Measurements from ENCODE around the gene MRPL58.
"Not testable (repeated sequence)": the region's sequence is repeated elsewhere in the genome, so short reads cannot be mapped to it uniquely, and the experiment has no call there.

Gene MRPL58

DNA sequence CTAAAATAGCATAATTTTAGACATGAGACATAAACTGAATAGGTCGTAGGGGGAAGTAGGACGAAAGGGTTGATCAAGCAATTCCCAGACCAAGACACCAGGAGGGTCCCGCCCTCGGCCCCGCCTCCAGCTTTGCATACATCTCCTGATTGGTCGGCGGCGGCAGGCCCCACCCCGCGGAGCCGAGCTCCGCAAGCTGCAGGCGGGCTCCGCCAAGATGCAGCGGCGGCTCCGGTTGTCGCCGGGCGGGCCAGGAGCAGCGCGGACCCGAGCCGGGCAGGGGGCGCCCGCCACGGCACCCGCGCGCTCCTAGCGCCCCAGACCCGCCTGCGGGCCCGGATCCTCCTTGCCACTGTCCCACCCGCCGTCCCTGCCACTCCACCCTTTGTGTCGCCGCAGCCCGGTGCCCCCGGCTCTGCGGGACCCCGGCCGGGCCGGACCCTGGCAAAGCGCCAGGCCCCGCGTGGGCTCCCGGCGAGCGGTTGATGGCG is 25.0 kb upstream of the MRPL58 start, which contains the start of gene CDR2L:
CDR2L (plus strand) TSS at position 215 of the 491 bp plus-strand sequence. CDS start 412 bp downstream, outside the sequence.
- peak; percentile 79 for DNase-seq (ENCODE audit: low read depth, low spot score)

DNA sequence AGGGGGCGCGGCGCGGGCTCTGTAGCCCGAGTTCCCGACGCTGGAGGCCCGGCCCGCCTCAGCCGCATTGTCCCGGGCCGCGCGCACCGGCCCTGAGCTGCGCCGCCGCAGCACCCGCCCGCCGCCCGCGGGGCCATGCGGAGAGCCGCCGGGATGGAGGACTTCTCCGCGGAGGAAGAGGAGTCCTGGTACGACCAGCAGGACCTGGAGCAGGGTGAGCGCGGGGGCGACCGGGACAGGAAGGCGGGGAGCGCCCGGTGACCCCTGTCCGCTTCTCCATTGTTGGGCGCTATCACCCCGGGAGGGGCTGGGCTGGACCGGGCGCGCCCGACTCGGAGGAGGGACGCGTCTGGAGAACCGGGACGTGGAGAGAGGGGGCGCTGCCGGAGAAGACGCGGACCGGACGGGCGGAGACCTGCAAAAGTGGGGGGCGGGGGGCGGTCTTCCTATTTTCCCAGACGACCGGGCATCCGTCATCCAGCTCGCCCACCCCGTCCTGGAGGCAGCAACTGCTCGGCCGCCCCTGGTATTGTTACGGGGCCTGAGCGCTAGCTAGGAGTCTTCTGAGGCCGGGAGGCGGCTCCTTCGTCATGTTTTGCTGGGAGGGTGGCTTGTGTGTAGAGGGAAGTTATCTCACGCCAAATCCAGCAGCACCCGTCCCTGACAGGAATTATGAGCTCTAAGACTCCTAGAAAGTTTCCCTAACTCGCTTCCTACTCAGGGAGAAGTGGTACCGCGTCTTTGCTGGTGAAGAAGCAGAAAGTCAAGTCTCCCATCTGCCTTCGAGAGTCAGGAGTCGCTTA is 24.4 kb upstream of the MRPL58 start:
- DNase-seq (ENCODE audit: low read depth, low spot score): peak; percentile 31

DNA sequence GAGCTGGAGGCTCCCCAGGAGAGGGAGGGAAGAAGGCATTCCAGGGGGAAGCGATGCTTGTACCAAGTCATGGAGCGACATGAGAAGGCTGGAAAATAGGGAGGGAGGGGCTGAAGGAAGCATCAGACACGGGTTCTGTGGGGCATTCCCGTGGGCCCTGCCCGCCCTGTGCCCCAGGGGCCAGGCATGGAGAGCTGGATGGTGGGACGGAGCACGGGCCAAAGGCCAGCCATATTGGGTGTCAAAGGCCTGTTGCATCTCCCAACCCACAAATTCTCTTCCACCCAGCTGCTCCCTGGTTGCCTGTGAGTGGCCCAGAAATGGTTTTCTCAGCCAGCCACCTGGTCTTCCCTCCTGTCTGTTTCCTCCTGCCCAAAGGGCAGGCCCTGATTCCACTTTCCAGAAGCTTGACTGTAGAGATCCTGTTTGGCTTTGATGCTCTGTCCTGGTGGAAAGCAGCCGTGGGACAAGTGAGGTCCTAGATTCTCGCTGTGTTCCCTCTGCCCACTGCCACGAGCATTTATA is 21.8 kb upstream of the MRPL58 start:
- no peak for DNase-seq (ENCODE audit: low read depth, low spot score)

DNA sequence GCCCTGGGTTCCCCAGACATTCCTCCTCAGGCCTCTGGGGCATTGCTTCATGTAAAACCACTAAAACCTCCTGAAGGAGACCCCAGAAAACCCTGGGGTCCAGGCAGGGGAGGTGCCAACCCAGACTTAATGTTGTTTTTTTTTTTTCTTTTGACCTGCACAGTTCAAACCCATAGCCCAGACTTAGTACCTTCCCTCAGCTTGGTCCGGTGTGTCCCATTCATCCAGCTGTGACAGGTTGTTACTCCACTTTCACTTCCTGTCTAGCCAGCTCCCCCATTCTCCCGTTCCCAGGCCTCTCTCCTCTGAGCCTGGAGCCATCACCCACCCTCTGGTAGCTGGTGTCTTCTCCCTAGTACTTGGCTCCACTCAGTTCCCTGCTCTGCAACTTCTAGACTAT is 20.2 kb upstream of the MRPL58 start:
- DNase-seq (ENCODE audit: low read depth, low spot score): no peak

DNA sequence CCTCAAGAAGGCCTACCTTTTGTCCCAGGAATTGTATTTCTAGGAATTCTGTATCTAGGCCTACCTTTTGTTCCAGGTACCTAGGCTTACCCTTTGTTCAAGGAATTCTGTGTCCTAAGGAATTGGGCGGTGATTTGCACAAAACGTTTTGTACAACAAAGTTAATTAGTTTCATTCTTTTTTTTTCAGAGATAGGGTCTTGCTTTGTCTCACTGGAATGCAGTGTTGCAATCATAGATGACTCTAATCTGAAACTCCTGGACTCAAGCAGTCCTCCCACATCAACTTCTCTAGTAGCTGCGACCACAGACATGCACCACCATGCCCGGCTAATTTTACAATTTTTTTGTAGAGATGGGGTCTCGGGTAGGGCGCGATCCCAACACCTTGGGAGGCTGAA is 18.0 kb upstream of the MRPL58 start:
- DNase-seq (ENCODE audit: low read depth, low spot score): no peak

DNA sequence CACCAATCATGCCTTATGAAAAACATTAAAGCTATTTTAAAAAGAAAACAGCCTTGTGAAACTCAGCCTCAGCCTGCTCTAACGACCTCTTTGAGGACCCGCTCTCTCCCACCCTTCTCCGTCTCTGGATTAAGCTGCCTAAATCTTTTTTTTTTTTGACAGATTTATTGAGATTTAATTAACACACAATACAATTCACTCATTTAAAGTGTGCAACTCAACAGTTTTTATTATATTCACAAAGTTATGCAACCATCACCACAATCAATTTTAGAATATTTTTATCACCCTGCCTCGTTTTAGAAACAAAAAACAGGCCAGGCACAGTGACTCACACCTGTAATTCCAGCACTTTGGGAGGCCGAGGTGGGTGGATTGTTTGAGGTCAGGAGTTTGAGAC is 16.6 kb upstream of the MRPL58 start:
- no peak for DNase-seq (ENCODE audit: low read depth, low spot score)

DNA sequence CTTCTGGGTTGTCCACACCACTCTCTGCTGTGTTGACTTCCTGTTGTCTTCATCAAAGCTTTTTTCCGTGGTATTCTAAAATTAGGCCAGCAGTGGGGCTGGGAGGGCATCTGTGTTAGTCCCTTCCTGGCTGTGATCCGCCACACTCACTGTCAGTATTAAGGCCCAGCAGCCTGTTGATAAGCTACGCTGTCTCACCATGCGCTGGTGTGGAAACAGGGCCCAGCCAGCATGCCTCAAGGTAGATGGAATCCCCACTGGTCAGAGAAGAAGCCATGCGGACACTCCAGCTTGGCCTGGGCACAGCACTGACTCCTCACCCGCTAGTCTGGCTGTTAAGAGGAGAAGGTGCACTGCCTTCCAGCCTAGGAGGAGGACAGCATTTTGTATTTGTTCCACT is 13.7 kb upstream of the MRPL58 start:
- no peak for DNase-seq (ENCODE audit: low read depth, low spot score)

DNA sequence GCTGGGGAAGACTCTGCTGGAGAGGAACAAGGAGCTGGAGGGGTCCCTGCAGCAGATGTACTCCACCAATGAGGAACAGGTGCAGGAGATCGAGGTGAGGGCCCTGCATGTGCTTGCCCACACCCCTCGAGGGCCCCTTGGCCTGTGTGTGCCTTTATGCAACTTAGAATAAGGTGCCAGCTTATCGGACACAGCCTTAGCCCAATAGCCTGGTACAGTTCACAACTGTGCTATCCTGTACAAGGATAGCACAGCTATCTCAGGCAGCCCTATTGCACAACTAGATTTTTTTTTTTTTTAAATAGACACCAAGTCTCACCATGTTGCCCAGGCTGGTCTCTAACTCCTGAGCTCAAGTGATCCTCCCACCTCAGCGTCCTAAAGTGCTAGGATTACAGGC is 12.9 kb upstream of the MRPL58 start:
- DNase-seq (ENCODE audit: low read depth, low spot score): no peak

DNA sequence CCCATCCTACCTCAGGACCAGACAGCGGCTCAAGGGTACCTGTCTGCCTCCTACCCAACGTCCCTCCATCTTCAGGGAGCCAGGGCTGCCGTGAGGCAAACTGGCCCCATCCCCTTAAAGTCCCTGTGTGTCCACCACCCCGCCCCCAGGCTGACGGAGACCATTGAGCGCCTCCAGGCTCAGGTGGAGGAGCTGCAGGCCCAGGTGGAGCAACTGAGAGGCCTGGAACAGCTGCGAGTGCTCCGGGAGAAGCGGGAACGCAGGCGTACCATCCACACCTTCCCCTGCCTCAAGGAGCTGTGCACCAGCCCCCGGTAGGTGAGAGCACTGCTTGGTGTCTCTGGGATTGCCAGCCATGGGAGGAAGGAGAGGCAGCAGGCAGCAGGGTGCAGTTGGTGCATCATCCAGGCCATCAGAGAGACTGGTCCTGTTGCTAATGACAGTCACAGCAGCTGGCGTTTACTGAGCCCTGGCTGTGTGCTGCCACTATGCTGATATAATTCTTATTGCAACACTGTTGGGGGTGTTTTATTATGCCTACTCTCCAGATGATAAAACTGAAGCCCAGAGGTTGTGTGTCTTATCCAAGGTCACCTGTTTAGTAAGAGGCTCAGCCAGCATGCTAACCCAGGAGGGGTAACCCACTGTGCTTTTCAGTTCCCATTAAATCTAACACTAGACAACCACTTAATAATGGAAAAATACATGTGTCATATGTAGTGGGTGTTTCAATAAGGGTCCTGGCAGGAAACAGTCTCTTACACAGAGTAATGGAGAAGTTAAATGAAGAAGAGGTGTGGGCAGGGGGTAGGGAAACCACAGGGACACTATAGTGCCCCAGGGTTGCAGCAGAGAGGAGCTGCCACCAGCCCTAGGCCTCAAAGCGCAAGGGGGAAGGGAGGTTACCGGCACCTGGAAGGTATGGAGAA is 10.3 kb upstream of the MRPL58 start:
- no peak for DNase-seq (ENCODE audit: low read depth, low spot score)

DNA sequence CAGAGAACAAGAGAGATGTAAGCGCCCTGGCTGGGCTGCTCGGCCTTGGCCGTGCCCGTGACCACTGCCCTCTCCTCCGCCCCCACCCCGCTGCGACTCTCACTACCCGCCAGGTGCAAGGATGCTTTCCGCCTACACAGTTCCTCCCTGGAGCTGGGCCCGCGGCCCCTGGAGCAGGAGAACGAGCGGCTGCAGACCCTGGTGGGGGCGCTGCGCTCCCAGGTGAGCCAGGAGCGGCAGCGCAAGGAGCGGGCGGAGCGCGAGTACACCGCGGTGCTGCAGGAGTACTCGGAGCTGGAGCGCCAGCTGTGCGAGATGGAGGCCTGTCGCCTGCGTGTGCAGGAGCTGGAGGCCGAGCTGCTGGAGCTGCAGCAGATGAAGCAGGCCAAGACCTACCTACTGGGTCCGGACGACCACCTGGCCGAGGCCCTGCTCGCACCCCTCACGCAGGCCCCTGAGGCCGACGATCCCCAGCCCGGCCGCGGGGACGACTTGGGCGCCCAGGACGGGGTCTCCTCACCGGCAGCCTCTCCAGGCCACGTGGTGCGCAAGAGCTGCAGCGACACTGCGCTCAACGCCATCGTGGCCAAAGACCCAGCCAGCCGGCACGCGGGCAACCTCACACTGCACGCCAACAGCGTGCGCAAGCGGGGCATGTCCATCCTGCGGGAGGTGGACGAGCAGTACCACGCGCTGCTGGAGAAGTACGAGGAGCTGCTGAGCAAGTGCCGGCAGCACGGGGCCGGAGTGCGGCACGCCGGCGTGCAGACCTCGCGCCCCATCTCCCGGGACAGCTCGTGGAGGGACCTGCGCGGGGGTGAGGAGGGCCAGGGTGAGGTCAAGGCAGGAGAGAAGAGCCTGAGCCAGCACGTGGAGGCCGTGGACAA is 9.2 kb upstream of the MRPL58 start:
- DNase-seq (ENCODE audit: low read depth, low spot score): no peak

DNA sequence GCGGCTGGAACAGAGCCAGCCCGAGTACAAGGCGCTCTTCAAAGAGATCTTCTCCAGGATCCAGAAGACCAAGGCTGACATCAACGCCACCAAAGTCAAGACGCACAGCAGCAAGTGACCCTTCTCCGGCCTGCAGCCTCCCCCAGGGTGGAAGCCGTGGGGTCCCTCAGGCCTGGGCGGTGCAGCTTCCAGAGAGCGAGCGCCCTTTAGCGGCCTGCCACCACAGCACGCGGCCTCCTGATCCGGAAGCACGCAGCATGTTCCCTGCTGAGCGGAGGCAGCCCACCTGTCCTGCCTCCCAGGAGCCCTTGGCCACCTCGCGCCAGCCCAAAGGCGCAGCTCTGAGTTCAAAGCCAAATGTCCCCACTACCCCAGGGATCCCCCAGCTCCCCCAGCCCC is 8.5 kb upstream of the MRPL58 start:
- DNase-seq (ENCODE audit: low read depth, low spot score): no peak

DNA sequence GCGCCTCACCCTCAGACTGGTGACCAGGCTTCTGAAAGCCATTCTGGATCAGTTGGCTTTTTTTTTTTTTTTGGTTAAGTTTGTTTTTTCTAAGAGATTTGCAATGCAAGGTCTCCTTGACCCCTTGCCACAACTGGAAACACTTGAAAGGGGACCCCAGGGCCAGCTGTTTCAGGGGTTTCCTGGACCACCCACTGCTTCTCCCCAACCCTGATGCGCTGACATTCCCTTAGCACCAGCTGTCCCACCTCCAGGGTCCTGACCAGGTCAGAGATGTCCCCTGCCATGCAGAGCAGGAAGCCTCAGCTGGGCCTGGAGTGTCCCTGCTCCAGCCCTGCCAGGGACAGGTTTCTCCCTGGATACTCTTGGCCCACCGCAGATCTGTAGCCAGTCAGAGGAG is 8.1 kb upstream of the MRPL58 start:
- DNase-seq (ENCODE audit: low read depth, low spot score): no peak

DNA sequence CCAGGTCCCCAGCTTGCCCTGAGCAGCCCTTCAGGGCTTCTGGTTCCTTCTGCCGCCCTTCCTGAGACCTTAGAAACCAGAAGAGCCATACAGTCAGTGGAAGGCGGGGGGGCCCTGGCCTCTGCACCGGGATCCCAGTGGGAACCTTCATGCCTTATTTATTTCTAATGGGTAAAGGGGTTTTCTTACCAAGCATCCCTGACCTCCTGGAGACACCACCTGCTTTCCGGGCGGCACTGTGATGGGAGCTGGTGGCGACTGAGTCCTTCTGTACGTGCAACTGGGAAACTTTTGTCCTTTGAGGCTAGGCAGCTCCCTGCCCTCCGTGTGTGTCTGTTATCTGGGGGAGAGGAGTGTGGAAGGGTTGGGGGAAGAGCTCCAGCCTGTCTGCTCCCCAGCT is 7.2 kb upstream of the MRPL58 start:
- no peak for DNase-seq (ENCODE audit: low read depth, low spot score)

DNA sequence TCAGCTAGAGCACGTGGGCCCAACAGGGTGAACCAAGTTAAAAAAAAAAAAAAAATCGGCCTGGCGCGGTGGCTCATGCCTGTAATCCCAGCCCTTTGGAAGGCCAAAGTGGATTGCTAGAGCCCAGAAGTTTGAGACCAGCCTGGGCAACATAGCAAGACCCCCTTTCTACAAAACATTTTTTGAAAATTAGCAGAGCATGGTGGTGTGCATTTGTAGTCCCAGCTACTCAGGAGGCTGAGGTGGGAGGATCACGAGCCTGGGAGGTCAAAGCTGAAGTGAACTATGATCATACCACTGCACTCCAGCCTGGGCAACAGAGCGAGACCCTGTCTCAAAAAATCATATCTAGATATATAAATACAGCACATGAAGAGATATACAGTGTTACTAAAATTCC is 6.4 kb upstream of the MRPL58 start:
- not testable (repeated sequence) for DNase-seq (ENCODE audit: low read depth, low spot score)

DNA sequence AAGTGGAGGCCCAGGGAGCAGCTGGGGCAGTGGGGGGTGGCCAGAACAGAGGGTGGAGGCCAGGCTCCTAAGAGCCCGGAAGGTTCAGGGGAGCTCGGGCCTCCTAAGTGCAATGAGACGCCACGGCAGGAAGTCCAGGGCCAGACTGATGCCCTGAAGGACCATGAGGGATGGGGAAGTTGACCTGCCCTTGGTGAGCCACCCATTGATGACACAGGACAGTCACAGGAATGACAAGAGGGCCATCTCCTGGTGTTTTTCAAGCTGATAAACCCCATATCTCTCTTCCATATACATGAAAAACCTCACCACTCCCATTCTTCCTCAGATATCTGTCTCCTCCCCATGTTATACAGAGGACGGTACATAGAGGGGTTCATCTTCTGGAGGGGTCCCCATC is 5.8 kb upstream of the MRPL58 start:
- no peak for DNase-seq (ENCODE audit: low read depth, low spot score)

DNA sequence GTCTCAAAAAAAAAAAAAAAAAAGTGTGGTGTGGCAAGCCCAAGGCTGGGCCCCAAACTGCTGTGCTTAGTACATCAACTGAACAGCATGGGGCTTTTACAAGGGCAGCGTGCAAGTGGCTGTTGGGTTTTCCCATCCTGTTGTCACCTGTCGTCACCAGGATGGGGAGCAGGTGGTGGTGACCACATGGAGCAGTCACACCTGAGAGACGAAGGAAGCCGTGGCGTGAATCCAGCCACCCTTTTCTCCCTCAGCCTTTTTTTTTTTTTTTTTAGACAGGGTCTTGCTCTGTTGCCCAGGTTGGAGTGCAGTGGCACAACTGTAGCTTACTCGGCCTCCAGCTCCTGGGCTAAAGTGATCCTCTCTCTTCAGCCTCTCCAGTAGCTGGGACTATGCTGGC is 4.1 kb upstream of the MRPL58 start:
- no peak for DNase-seq (ENCODE audit: low read depth, low spot score)

DNA sequence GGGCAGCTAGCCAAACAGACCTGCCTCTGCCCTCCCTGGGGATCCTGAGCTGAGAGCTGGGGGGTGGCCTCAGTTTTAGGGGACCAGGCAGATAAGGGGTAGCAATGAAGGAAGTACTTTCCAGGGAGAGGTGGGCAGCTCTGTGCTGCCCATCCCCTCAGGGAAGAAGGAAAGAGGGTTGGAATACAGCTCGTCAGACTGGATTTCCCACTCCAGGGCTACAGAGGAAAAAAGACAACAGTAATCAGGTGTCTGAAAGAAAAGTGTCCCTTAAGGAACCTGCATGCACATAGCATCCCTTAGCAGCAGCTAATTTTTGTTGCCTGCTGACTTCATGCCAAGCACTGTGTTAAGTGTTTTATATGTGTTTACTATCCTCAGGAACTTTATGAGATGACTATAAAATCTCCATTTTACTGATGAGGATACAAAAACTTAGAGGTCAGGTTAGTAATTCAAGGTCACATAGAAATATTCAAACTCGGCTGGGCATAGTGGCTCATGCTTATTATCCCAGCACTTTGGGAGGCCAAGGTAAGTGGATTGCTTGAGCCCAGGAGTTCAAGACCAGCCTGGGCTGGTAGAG is 3.2 kb upstream of the MRPL58 start:
- DNase-seq (ENCODE audit: low read depth, low spot score): no peak

DNA sequence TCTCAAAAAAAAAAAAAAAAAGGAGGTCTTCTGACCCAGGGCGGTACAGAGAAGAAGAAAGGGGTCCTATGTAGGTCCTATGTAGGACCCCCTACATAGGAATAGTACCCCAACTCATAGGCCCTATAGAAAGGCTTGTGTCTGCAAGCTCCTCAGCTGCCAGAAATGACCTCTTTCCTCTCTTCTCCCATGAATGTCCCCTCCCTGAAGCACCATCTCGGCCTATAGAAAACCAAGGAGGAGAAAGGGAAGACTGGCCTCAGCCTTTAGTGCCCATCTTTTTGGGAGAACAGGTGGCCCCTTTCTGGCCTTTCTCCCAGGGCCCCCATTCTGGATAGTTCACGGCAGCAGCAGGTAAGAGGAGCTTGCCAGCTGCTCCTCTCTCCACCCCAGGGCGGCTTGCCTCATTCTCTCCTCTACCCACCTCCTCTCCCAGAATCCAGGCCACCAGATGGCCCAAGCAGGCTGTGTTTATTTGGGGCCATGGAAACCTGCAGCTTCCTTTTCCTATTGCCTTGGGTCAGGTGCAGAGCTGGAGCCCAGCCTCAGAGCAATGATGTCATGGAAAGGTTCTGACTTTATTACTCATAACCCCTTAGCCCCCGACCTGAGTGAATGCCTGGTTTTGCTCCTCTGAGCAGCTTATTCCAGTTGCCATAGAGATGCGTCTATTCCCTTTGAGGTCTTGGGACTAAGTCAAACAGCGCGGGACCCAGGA is 1.6 kb upstream of the MRPL58 start:
- DNase-seq (ENCODE audit: low read depth, low spot score): no peak

DNA sequence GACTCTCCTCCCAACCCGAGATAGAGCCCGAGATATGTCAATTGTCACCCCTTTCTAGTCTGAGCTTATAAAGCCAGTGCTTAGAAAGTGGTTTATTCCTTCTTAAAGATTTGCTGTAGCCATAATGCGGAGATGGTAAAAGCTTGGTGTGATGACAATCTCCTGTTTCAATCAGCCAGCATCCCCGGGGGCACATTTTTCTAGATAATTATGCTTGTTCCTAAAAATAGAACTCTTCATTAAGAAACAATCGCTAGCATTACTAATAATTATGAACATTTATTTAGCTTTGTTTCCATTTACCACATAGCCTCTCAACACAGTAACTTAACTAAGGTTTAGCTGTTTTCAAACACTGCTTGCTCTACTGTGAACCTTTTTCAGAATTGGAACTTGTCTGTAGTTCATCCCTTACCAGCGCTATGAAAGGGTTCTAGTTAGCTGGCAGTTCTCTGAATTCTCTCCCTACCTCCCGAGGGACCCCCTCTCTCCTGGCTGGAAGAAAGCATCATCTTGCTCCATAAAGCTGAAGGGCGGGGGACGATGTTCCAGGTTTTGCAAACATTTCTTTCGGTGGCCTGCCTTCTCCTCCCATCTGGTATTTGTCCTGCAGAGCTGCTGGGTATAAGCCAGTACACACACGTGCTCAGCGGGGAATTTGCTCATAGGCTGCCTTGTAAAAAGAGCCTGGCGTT is 922 bp upstream of the MRPL58 start:
- no peak for DNase-seq (ENCODE audit: low read depth, low spot score)

DNA sequence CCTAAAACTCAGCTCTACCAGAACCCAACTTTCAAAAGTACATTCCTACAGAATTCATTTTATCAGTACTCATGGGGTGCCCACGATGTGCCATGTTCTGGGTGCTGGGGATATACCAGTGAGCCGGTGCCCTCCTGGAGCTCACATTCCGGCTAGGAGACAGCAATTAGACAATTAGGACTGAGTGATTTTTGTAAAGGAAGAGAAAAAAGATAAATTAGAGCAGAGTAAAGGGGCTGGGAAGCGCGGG is 449 bp upstream of the MRPL58 start:
- no peak for DNase-seq (ENCODE audit: low read depth, low spot score)

Data from brain pericyte (primary cell).